T-helper 17 cell (primary cell): ENCODE data around the gene ALDH7A1. TPM values are rescaled to one million over a fixed set of nuclear protein-coding genes. Genes with fewer than 3 reads are reported as not detected.
"Not testable (repeated sequence)": the region's sequence is repeated elsewhere in the genome, so short reads cannot be mapped to it uniquely, and the experiment has no call there.

ENCODE experiments used
- ATAC-seq: fragments of 150-1000 bp; cut with Tn5 transposase; 2 replicates; pipeline ENCODE4 v1.10.0; 2021; ENCODE audit warnings: mild to moderate bottlenecking, moderate library complexity
- DNase-seq, 3 donors: peaks; one replicate each; pipeline versions ENCODE4 v3.0.0 to v3.0.0-alpha.2; 2020 to 2021
- H3K9me3 ChIP-seq: one replicate; pipeline ENCODE4 v1.7.0; 2013; ENCODE audit warnings: low read length, mild to moderate bottlenecking; ENCODE audit not compliant: control insufficient read depth, poor library complexity, severe bottlenecking
- H3K27ac Mint-ChIP-seq: one replicate; pipeline ENCODE4 v1.8.0; 2022; ENCODE audit warnings: mild to moderate bottlenecking, moderate library complexity, mixed read lengths
- H3K27me3 Mint-ChIP-seq: one replicate; pipeline ENCODE4 v1.8.0; 2022; ENCODE audit warnings: mixed read lengths
- H3K36me3 Mint-ChIP-seq: one replicate; pipeline ENCODE4 v1.8.0; 2022; ENCODE audit warnings: low read depth, mixed read lengths
- H3K4me1 Mint-ChIP-seq: one replicate; pipeline ENCODE4 v1.8.0; 2022; ENCODE audit warnings: mild to moderate bottlenecking, mixed read lengths
- H3K4me3 Mint-ChIP-seq: one replicate; pipeline ENCODE4 v1.8.0; 2022; ENCODE audit warnings: mild to moderate bottlenecking, moderate library complexity, mixed read lengths
- total RNA-seq, 4 donors: library from RNA in 2 of 4; stranded (reverse) in 2 of 4; gene quantifications; one replicate each; pipeline ENCODE4 v1.2.3 and lab custom pipeline; 2022 to 2026

The ALDH7A1 gene
- total RNA-seq, 2 donors from 2014 or later = 0.91 to 2.1 TPM

- DNase-seq = no peak
- H3K36me3 Mint-ChIP-seq = peaks cover 9% of the 10 kb centered on the region
- no peaks in the 10 kb centered on the region for H3K9me3 ChIP-seq
- peaks cover 27% of the 10 kb centered on the region for H3K4me1 Mint-ChIP-seq
- peak overlapping the region; percentile 53 for H3K27ac Mint-ChIP-seq
- H3K4me3 Mint-ChIP-seq = peak overlapping the region; percentile 31
- no peaks in the 10 kb centered on the region for H3K27me3 Mint-ChIP-seq
- ATAC-seq = no peak
Observed at GRCh38 chr5:126610160-126610559, 15.1 kb upstream of the ALDH7A1 start.

- no peak for ATAC-seq
- H3K9me3 ChIP-seq = no peaks in the 10 kb centered on the region
- Mint-ChIP-seq H3K4me1 (peaks cover 28% of the 10 kb centered on the region), H3K4me3 (peak overlapping the region; percentile 74), H3K27me3 (no peaks in the 10 kb centered on the region), H3K36me3 (peaks cover 8% of the 10 kb centered on the region), H3K27ac (peak overlapping the region; percentile 57)
- DNase-seq = no peak
Observed at GRCh38 chr5:126605525-126605924, 10.5 kb upstream of the ALDH7A1 start.

GRCh38 chr5:126603402-126603991, 8.5 kb upstream of the ALDH7A1 start:
- ATAC-seq (no peak), DNase-seq (no peak)
- no peaks in the 10 kb centered on the region for H3K9me3 ChIP-seq
- peaks cover 25% of the 10 kb centered on the region for H3K4me1 Mint-ChIP-seq
- no peaks in the 10 kb centered on the region for H3K27me3 Mint-ChIP-seq
- no peak overlapping the region for H3K4me3 Mint-ChIP-seq
- peak overlapping the region; percentile 24 for H3K27ac Mint-ChIP-seq
- H3K36me3 Mint-ChIP-seq = peaks cover 5% of the 10 kb centered on the region

GRCh38 chr5:126600631-126601511, 5.9 kb upstream of the ALDH7A1 start, which contains the start of gene PHAX:
Gene PHAX, plus strand, starts transcription at chr5:126600947. Its CDS starts 16 bp downstream, at chr5:126600963.
- H3K9me3 ChIP-seq = no peaks in the 10 kb centered on the region
- Mint-ChIP-seq H3K27ac (peak within 1 kb of the TSS; percentile 79), H3K4me3 (peak within 1 kb of the TSS; percentile 97), H3K27me3 (no peaks in the 10 kb centered on the region), H3K4me1 (peaks cover 19% of the 10 kb centered on the region), H3K36me3 (peaks cover 3% of the 10 kb centered on the region)
- peak; percentile 53 to 70 (median 58) for DNase-seq
- ATAC-seq = peak; percentile 94

- H3K4me1 Mint-ChIP-seq = peaks cover 16% of the 10 kb centered on the region
- peak overlapping the region; percentile 97 for H3K4me3 Mint-ChIP-seq
Observed at GRCh38 chr5:126599971-126600630, 5.1 kb upstream of the ALDH7A1 start.

GRCh38 chr5:126599499-126599898, 4.5 kb upstream of the ALDH7A1 start:
- no peaks in the 10 kb centered on the region for H3K27me3 Mint-ChIP-seq
- peaks cover 19% of the 10 kb centered on the region for H3K4me1 Mint-ChIP-seq
- H3K9me3 ChIP-seq = no peaks in the 10 kb centered on the region
- DNase-seq = no peak
- ATAC-seq = no peak
- H3K27ac Mint-ChIP-seq = no peak overlapping the region
- no peak overlapping the region for H3K4me3 Mint-ChIP-seq
- peaks cover 3% of the 10 kb centered on the region for H3K36me3 Mint-ChIP-seq

More at GRCh38 chr5:126599971-126600630, 5.1 kb upstream of the ALDH7A1 start:
- not testable (repeated sequence) for ATAC-seq, DNase-seq, H3K27me3 Mint-ChIP-seq, H3K9me3 ChIP-seq, H3K36me3 Mint-ChIP-seq
- H3K27ac Mint-ChIP-seq = peak overlapping the region; percentile 79

- DNase-seq (no peak), ATAC-seq (no peak)
- Mint-ChIP-seq H3K27me3 (peaks cover 16% of the 10 kb centered on the region), H3K4me1 (peaks cover 16% of the 10 kb centered on the region), H3K36me3 (peaks cover 2% of the 10 kb centered on the region), H3K27ac (no peak overlapping the region), H3K4me3 (peak overlapping the region; percentile 73)
- no peaks in the 10 kb centered on the region for H3K9me3 ChIP-seq
Observed at GRCh38 chr5:126597156-126597555, 2.1 kb upstream of the ALDH7A1 start.

GRCh38 chr5:126595486-126596083, 566 bp upstream of the ALDH7A1 start:
- H3K9me3 ChIP-seq = no peaks in the 10 kb centered on the region
- ATAC-seq (no peak), DNase-seq (no peak)
- H3K27ac Mint-ChIP-seq = peak overlapping the region; percentile 16
- H3K36me3 Mint-ChIP-seq = peaks cover 2% of the 10 kb centered on the region
- H3K4me1 Mint-ChIP-seq = peaks cover 14% of the 10 kb centered on the region
- peak overlapping the region; percentile 89 for H3K4me3 Mint-ChIP-seq
- peaks cover 16% of the 10 kb centered on the region for H3K27me3 Mint-ChIP-seq

- Mint-ChIP-seq H3K27me3 (peaks cover 18% of the 10 kb centered on the region), H3K4me3 (no peak overlapping the region), H3K36me3 (peaks cover 2% of the 10 kb centered on the region), H3K4me1 (peaks cover 11% of the 10 kb centered on the region), H3K27ac (no peak overlapping the region)
- DNase-seq = no peak
- no peak for ATAC-seq
- H3K9me3 ChIP-seq = no peaks in the 10 kb centered on the region
Observed at GRCh38 chr5:126591549-126591948, 3.5 kb downstream of the ALDH7A1 start.

GRCh38 chr5:126589536-126590297, 5.3 kb downstream of the ALDH7A1 start:
- DNase-seq (no peak), ATAC-seq (no peak)
- Mint-ChIP-seq H3K27me3 (peaks cover 25% of the 10 kb centered on the region), H3K36me3 (peaks cover 4% of the 10 kb centered on the region), H3K27ac (no peak overlapping the region), H3K4me1 (peaks cover 6% of the 10 kb centered on the region), H3K4me3 (no peak overlapping the region)
- H3K9me3 ChIP-seq = no peaks in the 10 kb centered on the region

GRCh38 chr5:126587551-126588390, 7.2 kb downstream of the ALDH7A1 start:
- no peaks in the 10 kb centered on the region for H3K9me3 ChIP-seq
- peaks cover 7% of the 10 kb centered on the region for H3K36me3 Mint-ChIP-seq
- H3K4me1 Mint-ChIP-seq = peaks cover 3% of the 10 kb centered on the region
- no peak overlapping the region for H3K27ac Mint-ChIP-seq
- peaks cover 23% of the 10 kb centered on the region for H3K27me3 Mint-ChIP-seq
- no peak overlapping the region for H3K4me3 Mint-ChIP-seq
- ATAC-seq (no peak), DNase-seq (no peak)

GRCh38 chr5:126583761-126584160, 11.3 kb downstream of the ALDH7A1 start:
- H3K4me3 Mint-ChIP-seq = no peak overlapping the region
- H3K4me1 Mint-ChIP-seq = peaks cover 3% of the 10 kb centered on the region
- H3K36me3 Mint-ChIP-seq = peaks cover 7% of the 10 kb centered on the region
- peaks cover 23% of the 10 kb centered on the region for H3K27me3 Mint-ChIP-seq
- ATAC-seq (no peak), DNase-seq (no peak)
- H3K27ac Mint-ChIP-seq = no peak overlapping the region
- H3K9me3 ChIP-seq = no peaks in the 10 kb centered on the region
